Left lung (tissue), 10 donors: ENCODE results near the gene WWC2. TPM values are rescaled to one million over a fixed set of nuclear protein-coding genes. Genes with fewer than 3 reads are reported as not detected.

Experiments
- ATAC-seq: fragments of 200-7000 bp; cut with Tn5 transposase; one replicate; pipeline ENCODE4 v1.9.1; 2020; ENCODE audit warnings: moderate library complexity
- DNase-seq, 4 donors: peaks; one replicate each; pipeline ENCODE4 v3.0.0-alpha.2; 2013 to 2020
- H3K27ac ChIP-seq, 2 donors: fragments of 200-600 bp; sonication (generic) in 1 of 2; one replicate each; pipeline versions ENCODE4 v1.5.0 to v1.8.0; 2020 to 2021
- H3K27me3 ChIP-seq, 2 donors: fragments of 200-600 bp; sonication (generic) in 1 of 2; one replicate each; pipeline versions ENCODE4 v1.5.0 to v1.8.0; 2020 to 2021
- H3K36me3 ChIP-seq, 2 donors: fragments of 200-600 bp; sonication (generic) in 1 of 2; one replicate each; pipeline versions ENCODE4 v1.5.0 to v1.8.0; 2020 to 2021
- H3K4me1 ChIP-seq, 2 donors: fragments of 200-600 bp; one replicate each; pipeline ENCODE4 v1.8.0; 2021
- H3K4me3 ChIP-seq, 2 donors: fragments of 200-600 bp; sonication (generic) in 1 of 2; one replicate each; pipeline versions ENCODE4 v1.5.0 to v1.8.0; 2020 to 2021; ENCODE audit warnings: mild to moderate bottlenecking in 1 of 2
- H3K9me3 ChIP-seq, 2 donors: fragments of 200-600 bp; sonication (generic) in 1 of 2; one replicate each; pipeline versions ENCODE4 v1.5.0 to v1.8.0; 2020 to 2021
- intact Hi-C, 2 donors: fragments of 100-400 bp; cut with DNase I; formaldehyde crosslinking; loops; one replicate each; pipeline versions ENCODE4 v1.11.2 to v1.14.2; 2022
- polyA plus RNA-seq, 6 donors: library from polyadenylated mRNA; unstranded; fragments of 120-200 nt; gene quantifications; one replicate each; pipeline ENCODE4 v1.2.1, GENCODE V29; 2013; ENCODE audit not compliant: insufficient read length in 6 of 6
- total RNA-seq, 2 donors: library from RNA; stranded (reverse); fragmentation: NEBNext Ultra II Directional; extraction: Animal tissue kit (Norgen Biotek cat#: 25700); gene quantifications; one replicate each; pipeline ENCODE4 v1.2.1, GENCODE V29; 2021
- TF ChIP-seq, protein P1 (sequence below), 2 donors: fragments of 200-600 bp; sonication (generic) in 1 of 2; IDR thresholded peaks; one replicate each; pipeline versions ENCODE4 v1.5.0 to v1.8.0; 2021; ENCODE audit warnings: antibody characterized with exemption in 2 of 2
- donor health status: DM: no; HTN: yes; CAD: no.
- donor health status: DM: no; HTN: no; CAD: no.

Gene WWC2
- total and polyA plus RNA-seq, 8 donors, result 39.6 to 96.9 (median 52.3) TPM

DNA sequence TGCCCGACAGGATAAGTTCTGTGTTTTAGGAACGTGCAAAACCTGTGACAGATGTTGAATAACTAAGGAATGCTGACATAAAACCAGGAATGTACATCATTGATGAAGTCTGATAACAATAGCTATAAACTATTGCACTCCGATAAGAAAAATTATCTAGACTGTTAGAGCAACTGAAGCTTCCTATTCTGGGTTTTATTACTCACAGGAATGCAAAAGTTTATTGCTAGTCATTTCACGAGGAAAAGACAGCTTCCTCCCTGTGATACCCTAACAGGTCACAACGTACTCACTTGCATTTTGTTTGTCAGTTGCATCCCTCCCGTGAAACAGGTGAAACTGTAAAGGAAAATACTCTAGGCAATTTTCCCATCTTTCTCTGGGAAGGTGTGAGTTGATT is 155.1 kb downstream of the WWC2 start:
- TF ChIP-seq, protein P1, sequence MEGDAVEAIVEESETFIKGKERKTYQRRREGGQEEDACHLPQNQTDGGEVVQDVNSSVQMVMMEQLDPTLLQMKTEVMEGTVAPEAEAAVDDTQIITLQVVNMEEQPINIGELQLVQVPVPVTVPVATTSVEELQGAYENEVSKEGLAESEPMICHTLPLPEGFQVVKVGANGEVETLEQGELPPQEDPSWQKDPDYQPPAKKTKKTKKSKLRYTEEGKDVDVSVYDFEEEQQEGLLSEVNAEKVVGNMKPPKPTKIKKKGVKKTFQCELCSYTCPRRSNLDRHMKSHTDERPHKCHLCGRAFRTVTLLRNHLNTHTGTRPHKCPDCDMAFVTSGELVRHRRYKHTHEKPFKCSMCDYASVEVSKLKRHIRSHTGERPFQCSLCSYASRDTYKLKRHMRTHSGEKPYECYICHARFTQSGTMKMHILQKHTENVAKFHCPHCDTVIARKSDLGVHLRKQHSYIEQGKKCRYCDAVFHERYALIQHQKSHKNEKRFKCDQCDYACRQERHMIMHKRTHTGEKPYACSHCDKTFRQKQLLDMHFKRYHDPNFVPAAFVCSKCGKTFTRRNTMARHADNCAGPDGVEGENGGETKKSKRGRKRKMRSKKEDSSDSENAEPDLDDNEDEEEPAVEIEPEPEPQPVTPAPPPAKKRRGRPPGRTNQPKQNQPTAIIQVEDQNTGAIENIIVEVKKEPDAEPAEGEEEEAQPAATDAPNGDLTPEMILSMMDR (IDR thresholded peaks at IDR 0.05), result no peak
- no peak for ATAC-seq
- H3K4me1 ChIP-seq, result no peaks in the 10 kb centered on the region
- DNase-seq, result no peak
- intact Hi-C loops, result loop anchor here in 1 of 2 donors (10.0 kb wide), 2 partner anchors 189 to 319 kb away; no protein-coding TSS in a partner anchor
- H3K4me3 ChIP-seq, result no peak overlapping the region
- H3K27me3 ChIP-seq, result no peaks in the 10 kb centered on the region
- no peaks in the 10 kb centered on the region for H3K9me3 ChIP-seq
- H3K27ac ChIP-seq, result no peak overlapping the region
- peaks cover 0 to 6% of the 10 kb centered on the region in 2 donors for H3K36me3 ChIP-seq

- TF ChIP-seq, protein P1 (IDR thresholded peaks at IDR 0.05), result no peak
- Histone ChIP-seq H3K27me3 (no peaks in the 10 kb centered on the region), H3K9me3 (no peaks in the 10 kb centered on the region), H3K4me3 (no peak overlapping the region), H3K4me1 (peaks cover 0 to 4% of the 10 kb centered on the region in 2 donors), H3K36me3 (peaks cover 0 to 6% of the 10 kb centered on the region in 2 donors), H3K27ac (no peak overlapping the region)
- ATAC-seq, result no peak
- intact Hi-C loops, result loop anchor here (5.0 to 10.0 kb wide), 3 partner anchors 183 to 321 kb away; no protein-coding TSS in a partner anchor
- no peak for DNase-seq
Observed at GRCh38 chr4:183255487-183255886, 156.4 kb downstream of the WWC2 start.

DNA sequence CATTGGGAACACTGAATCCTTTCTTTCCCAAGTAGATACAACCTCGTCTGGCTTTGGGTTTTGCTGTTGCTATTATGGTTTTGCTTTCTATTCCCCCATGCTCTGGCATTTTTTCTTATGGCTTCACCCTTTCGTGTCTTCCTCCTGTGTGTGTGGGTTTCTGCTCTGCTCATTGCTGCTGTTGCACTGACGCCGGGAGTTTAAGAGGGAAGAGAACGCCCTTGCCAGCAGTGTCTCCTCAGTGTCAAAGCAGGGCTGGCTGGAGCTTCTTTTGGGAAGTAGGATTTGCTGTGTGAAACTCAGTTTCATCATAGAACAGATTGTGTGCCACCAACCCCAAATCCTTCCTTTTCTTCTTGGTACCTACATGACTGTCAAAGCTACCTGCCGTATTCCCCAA is 157.3 kb downstream of the WWC2 start:
- ATAC-seq, result no peak
- no peaks in the 10 kb centered on the region for H3K27me3 ChIP-seq
- peaks cover 4 to 5% of the 10 kb centered on the region in 2 donors for H3K4me1 ChIP-seq
- intact Hi-C loops, result loop anchor here (5.0 to 10.0 kb wide), 3 partner anchors 184 to 322 kb away; no protein-coding TSS in a partner anchor
- no peak overlapping the region for H3K27ac ChIP-seq
- no peak overlapping the region for H3K4me3 ChIP-seq
- no peaks in the 10 kb centered on the region for H3K9me3 ChIP-seq
- DNase-seq, result peak in 1 of 4 donors; percentile 33
- TF ChIP-seq, protein P1 (IDR thresholded peaks at IDR 0.05), result no peak
- peaks cover 0 to 13% of the 10 kb centered on the region in 2 donors for H3K36me3 ChIP-seq

GRCh38 chr4:183256756-183257385 is 157.8 kb downstream of the WWC2 start:
- H3K36me3 ChIP-seq, result peaks cover 0 to 15% of the 10 kb centered on the region in 2 donors
- H3K27ac ChIP-seq, result no peak overlapping the region
- H3K4me3 ChIP-seq, result no peak overlapping the region
- H3K27me3 ChIP-seq, result no peaks in the 10 kb centered on the region
- DNase-seq (peak in 1 of 4 donors; percentile 65), ATAC-seq (peak; percentile 68)
- TF ChIP-seq, protein P1 (IDR thresholded peaks at IDR 0.05), result peak; percentile 65 to 76
- peaks cover 4 to 10% of the 10 kb centered on the region in 2 donors for H3K4me1 ChIP-seq
- intact Hi-C loops, result loop anchor here (5.0 to 10.0 kb wide), 3 partner anchors 185 to 322 kb away; no protein-coding TSS in a partner anchor
- no peaks in the 10 kb centered on the region for H3K9me3 ChIP-seq

DNA sequence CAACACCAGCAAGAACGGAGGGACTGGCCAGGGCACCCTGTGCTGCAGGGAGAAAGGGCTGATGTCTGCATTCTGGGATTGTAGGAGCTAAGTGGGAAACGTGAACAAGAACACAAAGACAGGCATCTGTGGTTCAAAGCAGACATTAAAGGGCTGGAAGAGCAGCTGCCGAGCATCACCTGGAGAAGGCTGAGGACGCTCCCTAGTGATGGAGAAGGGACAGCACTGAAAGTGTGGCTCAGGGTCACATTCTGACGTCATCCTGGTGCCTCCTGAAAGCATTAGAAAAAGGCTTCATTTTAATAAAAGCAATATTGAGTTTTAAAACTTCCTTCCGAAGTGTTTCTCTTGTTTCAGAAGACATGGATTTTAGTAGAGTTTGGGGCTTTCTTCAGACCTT is 158.8 kb downstream of the WWC2 start:
- intact Hi-C loops, result loop anchor here (5.0 to 10.0 kb wide), 3 partner anchors 186 to 323 kb away; no protein-coding TSS in a partner anchor
- DNase-seq, result no peak
- H3K4me3 ChIP-seq, result no peak overlapping the region
- H3K27ac ChIP-seq, result no peak overlapping the region
- H3K36me3 ChIP-seq, result peaks cover 0 to 15% of the 10 kb centered on the region in 2 donors
- no peaks in the 10 kb centered on the region for H3K9me3 ChIP-seq
- no peak for ATAC-seq
- no peaks in the 10 kb centered on the region for H3K27me3 ChIP-seq
- peaks cover 9 to 19% of the 10 kb centered on the region in 2 donors for H3K4me1 ChIP-seq
- TF ChIP-seq, protein P1 (IDR thresholded peaks at IDR 0.05), result no peak
